Right lobe of liver (tissue), 6 donors: Measurements from ENCODE around the gene ADNP2. TPM values are rescaled to one million over a fixed set of nuclear protein-coding genes. Genes with fewer than 3 reads are reported as not detected.

ENCODE experiments used
- ATAC-seq, 4 donors: fragments of 200-7000 bp; cut with Tn5 transposase; one replicate each; pipeline ENCODE4 v1.9.1; 2020; ENCODE audit warnings: mild to moderate bottlenecking in 4 of 4, moderate library complexity in 4 of 4
- DNase-seq, 3 donors: peaks; one replicate each; pipeline ENCODE4 v3.0.0-alpha.2; 2020
- H3K27ac ChIP-seq, 3 donors: fragments of 200-600 bp; one replicate each; pipeline ENCODE4 v1.8.0; 2022
- H3K27me3 ChIP-seq, 2 donors: fragments of 200-600 bp; one replicate each; pipeline ENCODE4 v1.8.0; 2022
- H3K36me3 ChIP-seq, 4 donors: fragments of 200-600 bp; sonication (generic) in 1 of 4; one replicate each; pipeline versions ENCODE4 v1.5.1 to v1.8.0; 2017 to 2022; ENCODE audit warnings: control low read depth in 1 of 4
- H3K4me1 ChIP-seq, 4 donors: fragments of 200-600 bp; sonication (generic) in 1 of 4; one replicate each; pipeline versions ENCODE4 v1.5.1 to v1.8.0; 2017 to 2022; ENCODE audit warnings: control low read depth in 1 of 4
- H3K4me3 ChIP-seq, 3 donors: fragments of 200-600 bp; one replicate each; pipeline ENCODE4 v1.8.0; 2022
- H3K9me3 ChIP-seq, 4 donors: fragments of 200-600 bp; sonication (generic) in 1 of 4; one replicate each; pipeline versions ENCODE4 v1.5.1 to v1.8.0; 2017 to 2022; ENCODE audit warnings: control low read depth in 1 of 4
- CTCF ChIP-seq, 4 donors: fragments of 200-600 bp in 3 of 4; fragments of 450-650 bp in 1 of 4; IDR thresholded peaks; one replicate each; pipeline versions ENCODE4 v1.5.1 to v1.8.0; 2016 to 2022; ENCODE audit warnings: antibody characterized with exemption in 4 of 4, mild to moderate bottlenecking in 2 of 4
- POLR2A ChIP-seq: fragments of 450-650 bp; IDR thresholded peaks from one replicate; pipeline ENCODE4 v1.6.1; 2017; ENCODE audit warnings: antibody characterized with exemption, mild to moderate bottlenecking
- WGBS: methylation state at CpG from one replicate; pipeline ENCODE4 v1.1.6; 2018; ENCODE audit warnings: low coverage, low lambda C conversion rate; ENCODE audit not compliant: insufficient coverage; ENCODE audit errors: missing lambda C conversion rate; 5-methylcytosine and 5-hydroxymethylcytosine counted together
- intact Hi-C, 2 donors: fragments of 100-400 bp; cut with DNase I; formaldehyde crosslinking; loops; one replicate each; pipeline versions ENCODE4 v1.11.2 to v1.14.1; 2022
- total RNA-seq, 6 experiments: library from RNA; depleted of rRNA in 2 of 6; stranded (reverse); fragments of >200 nt in 2 of 6; fragmentation: NEBNext Ultra II Directional in 3 of 6; extraction: Animal tissue kit (Norgen Biotek cat#: 25700) in 3 of 6; gene quantifications; one replicate each; pipeline versions ENCODE4 v1.1.0 to v1.2.4, GENCODE V29; 2016 to 2023
- donor health status: DM: no; HTN: yes; CAD: no.
- donor health status: DM: no; HTN: no; CAD: no.
- donor health status: DM: no; HTN: no; CAD: no.
- donor health status: DM: no; HTN: yes; CAD: no.
- donor health status: DM: no; HTN: yes; CAD: no.

The ADNP2 gene
- total RNA-seq, 6 experiments from 2014 or later: 4.4 to 9.9 (median 7.7) TPM

- DNase-seq (no peak), ATAC-seq (peak in 1 of 4 donors; percentile 35)
- no peaks in the 10 kb centered on the region for H3K9me3 ChIP-seq
- peaks cover 0 to 23% (median 7%) of the 10 kb centered on the region in 4 donors for H3K36me3 ChIP-seq
- no peak overlapping the region for H3K4me3 ChIP-seq
- H3K27me3 ChIP-seq: no peaks in the 10 kb centered on the region
- H3K27ac ChIP-seq: no peak overlapping the region
- 76% methylated on average over 3 of the region's 4 CpGs for WGBS
- intact Hi-C loops: no loop called here
- H3K4me1 ChIP-seq: peaks cover 0 to 16% (median 5%) of the 10 kb centered on the region in 4 donors
- TF ChIP-seq POLR2A (no peak), CTCF (IDR thresholded peaks at IDR 0.05) (no peak)
Measured at GRCh38 chr18:80115035-80115434, 6.0 kb downstream of the ADNP2 start.

GRCh38 chr18:80119111-80119510 lies 10.0 kb downstream of the ADNP2 start:
- Histone ChIP-seq H3K27ac (no peak overlapping the region), H3K36me3 (peaks cover 0 to 23% (median 7%) of the 10 kb centered on the region in 4 donors), H3K9me3 (no peaks in the 10 kb centered on the region), H3K27me3 (no peaks in the 10 kb centered on the region), H3K4me1 (no peaks in the 10 kb centered on the region), H3K4me3 (no peak overlapping the region)
- 90% methylated on average over 6 of the region's 6 CpGs for WGBS
- intact Hi-C loops: no loop called here
- DNase-seq: no peak
- TF ChIP-seq POLR2A (no peak), CTCF (IDR thresholded peaks at IDR 0.05) (no peak)
- no peak for ATAC-seq

- DNase-seq (no peak), ATAC-seq (no peak)
- no peak for TF ChIP-seq POLR2A
- no peak for TF ChIP-seq CTCF (IDR thresholded peaks at IDR 0.05)
- H3K4me1 ChIP-seq: no peaks in the 10 kb centered on the region
- peaks cover 0 to 23% (median 7%) of the 10 kb centered on the region in 4 donors for H3K36me3 ChIP-seq
- no peaks in the 10 kb centered on the region for H3K27me3 ChIP-seq
- no peak overlapping the region for H3K27ac ChIP-seq
- H3K9me3 ChIP-seq: no peaks in the 10 kb centered on the region
- WGBS: 82% methylated on average over 1 of the region's 1 CpG
- intact Hi-C loops: no loop called here
- no peak overlapping the region for H3K4me3 ChIP-seq
Measured at GRCh38 chr18:80120932-80121331, 11.9 kb downstream of the ADNP2 start.

GRCh38 chr18:80124131-80124530 lies 15.1 kb downstream of the ADNP2 start:
- no peak overlapping the region for H3K4me3 ChIP-seq
- peaks cover 0 to 3% (median 0%) of the 10 kb centered on the region in 4 donors for H3K4me1 ChIP-seq
- no peak for TF ChIP-seq POLR2A
- TF ChIP-seq CTCF (IDR thresholded peaks at IDR 0.05): no peak
- H3K27ac ChIP-seq: no peak overlapping the region
- ATAC-seq (no peak), DNase-seq (no peak)
- H3K27me3 ChIP-seq: no peaks in the 10 kb centered on the region
- peaks cover 0 to 10% (median under 1%) of the 10 kb centered on the region in 4 donors for H3K36me3 ChIP-seq
- no peaks in the 10 kb centered on the region for H3K9me3 ChIP-seq
- intact Hi-C loops: no loop called here

- 94% methylated on average over 9 of the region's 9 CpGs for WGBS
- DNase-seq: no peak
- intact Hi-C loops: no loop called here
- peaks cover 0 to 3% (median 0%) of the 10 kb centered on the region in 4 donors for H3K4me1 ChIP-seq
- no peak for ATAC-seq
- H3K4me3 ChIP-seq: no peak overlapping the region
- no peaks in the 10 kb centered on the region for H3K9me3 ChIP-seq
- H3K27ac ChIP-seq: no peak overlapping the region
- no peaks in the 10 kb centered on the region for H3K27me3 ChIP-seq
- no peak for TF ChIP-seq POLR2A
- no peak for TF ChIP-seq CTCF (IDR thresholded peaks at IDR 0.05)
- H3K36me3 ChIP-seq: peaks cover 0 to 1% (median 0%) of the 10 kb centered on the region in 4 donors
Measured at GRCh38 chr18:80126797-80127196, 17.7 kb downstream of the ADNP2 start.
